Germinal center (tissue), 1 donor: Measurements from ENCODE around the gene ITGA11.
"Not testable (repeated sequence)": the region's sequence is repeated elsewhere in the genome, so short reads cannot be mapped to it uniquely, and the experiment has no call there.

Experiments used
- DNase-seq: peaks from one replicate; pipeline ENCODE4 v3.0.0; 2012; ENCODE audit warnings: mixed read lengths, low spot score

The ITGA11 gene

DNA sequence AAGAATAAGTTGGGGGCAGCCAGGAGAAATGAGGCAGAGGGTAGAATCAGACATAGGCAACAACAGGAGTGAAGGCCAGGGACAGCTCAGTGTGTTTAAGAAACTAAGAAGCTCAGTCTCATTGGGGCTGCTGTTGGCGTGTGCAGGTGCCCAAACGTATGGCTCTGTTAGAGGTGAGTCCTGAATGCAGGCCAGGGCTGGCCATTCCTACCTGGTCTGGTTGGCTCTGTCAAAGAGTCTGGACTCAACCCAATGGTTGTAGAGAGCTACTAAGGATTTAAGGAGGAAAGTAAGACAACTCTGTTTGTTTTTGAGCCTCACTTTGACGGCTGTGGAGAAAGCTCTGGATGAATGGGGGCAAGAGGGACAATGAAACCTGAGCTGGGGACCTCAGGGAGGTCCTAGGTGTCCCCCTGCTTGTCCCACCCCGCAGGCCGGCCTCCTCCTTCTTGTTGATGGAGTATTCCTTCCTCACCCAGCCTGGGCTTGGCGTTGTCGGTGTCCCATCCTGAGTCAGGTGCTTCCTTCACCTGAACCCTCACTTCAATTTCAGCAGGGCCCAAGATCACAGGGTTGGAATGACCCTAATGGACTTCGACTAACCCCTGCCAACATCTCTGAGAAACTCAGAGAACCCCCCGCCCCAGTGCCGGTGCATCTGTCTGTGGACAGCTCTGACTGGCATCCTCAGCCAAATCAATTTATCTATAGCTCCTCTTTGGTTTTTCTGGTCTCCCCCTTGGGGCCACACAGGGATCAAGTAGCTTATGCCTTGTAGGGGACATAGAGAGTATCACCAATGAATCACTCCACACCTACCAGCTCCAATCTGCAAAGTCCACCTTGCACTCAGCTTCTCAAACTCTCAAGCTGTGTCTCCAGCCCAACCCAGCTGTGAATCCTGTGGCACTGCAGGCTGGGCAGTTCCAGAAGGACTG lies 8.3 kb downstream of the ITGA11 start:
- DNase-seq: no peak

DNA sequence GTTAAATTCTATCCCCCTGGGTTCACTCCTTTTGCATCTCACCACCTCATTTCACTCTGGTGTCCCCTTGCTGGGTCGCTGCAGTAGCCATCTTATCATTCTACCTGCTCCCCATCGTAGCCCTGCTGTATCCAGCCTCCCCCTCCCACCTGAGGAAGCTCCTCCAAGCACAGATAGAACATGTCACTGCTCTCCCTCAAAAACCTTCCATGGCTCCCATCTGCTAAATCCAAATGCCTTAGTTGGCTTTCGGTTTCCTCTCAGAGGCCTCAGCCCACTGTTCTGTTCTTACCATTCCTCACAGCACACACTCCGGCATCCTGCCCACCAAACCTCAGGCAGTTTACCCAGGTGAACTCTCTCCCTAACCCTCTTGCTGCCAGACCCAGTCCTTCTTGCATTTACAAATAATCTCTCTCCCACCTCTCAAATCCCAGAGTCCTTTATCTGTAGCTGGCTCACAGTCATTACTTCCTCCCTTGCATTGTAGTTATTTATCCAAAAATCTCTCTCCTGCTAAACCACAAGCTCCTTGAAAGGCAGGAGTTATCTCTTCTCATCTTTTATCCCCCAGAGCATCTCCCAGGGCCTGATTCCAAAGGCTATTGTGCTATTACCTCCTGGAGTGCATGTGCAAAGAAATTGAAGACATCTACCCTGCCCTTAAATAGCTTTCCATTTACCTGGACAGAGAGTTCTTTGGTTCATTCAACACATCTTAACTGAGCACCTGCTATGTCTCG lies 9.4 kb downstream of the ITGA11 start:
- not testable (repeated sequence) for DNase-seq

- DNase-seq: no peak
Observed at GRCh38 chr15:68421798-68422402, 10.1 kb downstream of the ITGA11 start.

- DNase-seq: no peak
Observed at GRCh38 chr15:68421115-68421551, 10.8 kb downstream of the ITGA11 start.

GRCh38 chr15:68420186-68420684 lies 11.7 kb downstream of the ITGA11 start:
- no peak for DNase-seq

- DNase-seq: no peak
Observed at GRCh38 chr15:68419301-68420175, 12.4 kb downstream of the ITGA11 start.

DNA sequence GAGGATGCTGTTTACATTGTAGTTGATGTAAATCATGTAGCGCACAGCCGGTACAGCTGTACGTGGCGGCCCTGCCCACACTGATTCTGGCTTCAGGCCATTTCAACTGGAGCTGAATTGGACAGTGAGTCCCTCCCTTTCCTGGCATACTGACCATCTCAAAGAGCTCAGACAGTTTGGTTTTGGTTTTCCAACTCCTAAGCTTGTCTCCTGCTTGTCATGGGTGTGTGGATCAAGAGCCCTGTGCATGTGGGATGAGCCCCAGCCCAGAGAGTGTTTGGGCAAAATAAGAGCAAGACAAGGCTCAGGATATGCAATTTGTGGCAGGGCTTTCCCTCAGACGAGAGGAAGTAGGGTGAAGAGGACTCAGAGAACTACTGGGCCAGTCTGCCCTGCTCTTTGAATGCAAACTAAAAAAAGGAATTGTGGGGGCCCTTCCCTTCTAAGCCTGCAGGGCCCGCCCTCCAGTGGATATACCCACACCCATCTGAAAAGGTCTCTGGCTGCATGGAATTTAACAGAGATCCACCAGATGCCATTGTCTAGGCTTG lies 13.3 kb downstream of the ITGA11 start:
- DNase-seq: no peak

DNA sequence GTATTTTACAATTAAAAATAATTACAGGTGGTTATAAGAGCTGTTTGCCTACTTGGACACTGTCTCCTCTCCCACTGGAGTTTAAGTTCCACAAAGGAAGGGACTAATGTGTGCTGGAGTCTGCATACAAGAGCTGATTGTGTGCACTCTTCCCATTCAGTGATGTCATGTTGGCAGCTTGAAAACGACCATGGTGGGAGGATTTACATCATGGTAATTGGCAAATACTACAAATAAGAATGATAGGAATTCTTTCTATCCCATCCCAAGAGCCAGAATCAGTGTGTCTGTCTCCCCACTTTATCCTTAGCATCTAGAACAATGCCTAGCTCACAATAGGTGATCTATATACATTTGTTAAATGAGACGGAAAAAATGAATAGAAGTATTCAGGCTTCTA lies 14.1 kb downstream of the ITGA11 start:
- no peak for DNase-seq

GRCh38 chr15:68417051-68417450 lies 14.9 kb downstream of the ITGA11 start:
- DNase-seq: no peak

GRCh38 chr15:68416158-68416535 lies 15.8 kb downstream of the ITGA11 start:
- DNase-seq: no peak

GRCh38 chr15:68415501-68416157 lies 16.3 kb downstream of the ITGA11 start:
- DNase-seq: no peak

GRCh38 chr15:68415061-68415460 lies 16.9 kb downstream of the ITGA11 start:
- no peak for DNase-seq

DNA sequence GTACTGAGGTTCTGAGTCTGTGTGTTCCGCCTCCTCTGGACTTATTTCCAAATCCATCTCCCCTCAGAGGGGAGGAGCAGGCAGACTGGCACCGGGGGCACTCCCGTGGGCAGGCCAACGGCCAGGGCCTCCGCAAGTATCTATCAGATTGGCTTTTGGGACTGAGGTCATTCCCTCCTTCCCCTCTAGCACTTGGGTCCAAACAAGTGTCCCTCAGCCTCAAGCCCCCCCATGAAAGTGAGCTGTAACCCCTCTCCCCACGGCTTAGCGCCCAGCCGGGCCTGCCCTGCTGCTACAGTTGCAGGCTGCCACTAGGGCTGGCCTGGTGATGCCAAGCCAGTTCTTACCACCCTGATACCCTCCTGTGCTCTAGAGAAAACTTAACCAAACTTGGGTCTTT lies 17.4 kb downstream of the ITGA11 start:
- no peak for DNase-seq

DNA sequence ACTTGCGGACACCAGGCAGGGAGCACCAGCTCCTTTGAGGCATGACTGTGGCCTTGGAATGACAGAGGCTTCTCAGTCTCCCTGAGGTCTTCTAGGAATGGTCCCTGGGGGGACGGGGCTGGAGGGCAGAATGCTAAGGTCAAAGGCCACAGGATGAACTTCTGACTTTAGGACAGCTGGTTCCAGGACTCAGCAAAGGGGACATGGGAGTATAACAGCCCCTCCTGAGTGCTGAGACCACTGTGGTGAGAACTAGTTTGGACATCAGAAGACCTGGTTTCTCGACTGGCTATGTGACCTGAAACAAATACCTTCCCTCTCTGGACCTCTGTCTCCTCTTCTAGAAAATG lies 17.8 kb downstream of the ITGA11 start:
- no peak for DNase-seq

DNA sequence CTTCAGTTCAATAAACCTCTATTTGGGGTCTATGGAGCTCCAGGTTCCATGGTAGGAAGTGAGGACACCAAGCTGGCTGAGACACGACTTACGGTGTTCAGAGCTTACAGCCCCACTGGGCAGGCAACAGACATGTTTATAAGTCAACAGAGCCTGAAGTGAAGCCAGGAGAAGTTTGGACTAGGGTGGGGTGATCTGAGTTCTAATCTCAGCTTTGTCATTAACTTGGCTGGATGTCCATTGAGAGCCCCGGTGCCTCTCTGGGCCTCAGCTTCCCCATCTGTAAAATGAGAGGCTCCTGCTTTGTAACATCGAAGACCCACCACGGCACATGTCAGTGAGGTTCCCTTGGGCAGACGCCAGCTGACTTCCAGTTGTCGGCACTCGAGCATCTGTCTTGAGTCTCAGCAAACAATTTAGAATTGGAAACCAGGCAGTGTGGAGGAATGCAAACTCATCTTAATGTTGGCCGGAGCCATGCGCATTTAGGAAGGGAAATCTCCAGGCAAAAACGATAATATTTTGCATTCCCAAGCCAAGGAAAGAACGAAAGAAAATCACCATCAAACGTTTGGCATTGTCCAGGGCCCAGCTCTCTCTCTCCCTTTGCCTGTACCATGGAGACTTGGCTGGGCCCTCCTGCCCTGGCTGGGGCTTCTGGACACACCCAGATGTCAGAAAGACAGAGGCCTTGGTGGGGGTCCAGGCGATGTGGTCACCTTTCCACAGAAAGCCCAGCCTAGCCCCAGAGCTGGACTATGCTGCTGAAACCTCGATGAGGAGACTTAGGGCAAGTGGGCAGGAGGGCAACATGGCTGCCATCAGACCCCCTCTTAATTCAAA lies 18.4 kb downstream of the ITGA11 start:
- no peak for DNase-seq

- no peak for DNase-seq
Observed at GRCh38 chr15:68412218-68412617, 19.7 kb downstream of the ITGA11 start.

- DNase-seq: no peak
Observed at GRCh38 chr15:68411735-68412134, 20.2 kb downstream of the ITGA11 start.

- no peak for DNase-seq
Observed at GRCh38 chr15:68411343-68411675, 20.7 kb downstream of the ITGA11 start.

GRCh38 chr15:68410466-68411342 lies 21.3 kb downstream of the ITGA11 start:
- DNase-seq: no peak
